H1 (cell line): ENCODE results near the gene TFF2. TPM values are rescaled to one million over a fixed set of nuclear protein-coding genes. Genes with fewer than 3 reads are reported as not detected.

ENCODE experiments used
- CTCF ChIA-PET: fragments of 300-600 bp; sonication (Branson Sonifier 250); formaldehyde crosslinking; loops from one replicate; lab custom pipeline; 2021; ENCODE audit not compliant: partially characterized antibody; lab: Charles Lee
- POLR2A ChIA-PET: fragments of 300-600 bp; sonication (Branson Sonifier 250); formaldehyde crosslinking; loops from one replicate; lab custom pipeline; 2021; ENCODE audit warnings: inconsistent platforms; ENCODE audit not compliant: partially characterized antibody; lab: Charles Lee
- DNase-seq, 2 experiments: peaks; one replicate each; pipeline versions ENCODE4 v3.0.0 to v3.0.0-alpha.2; 2010 to 2022; ENCODE audit warnings: low spot score in 2 of 2, low read depth in 1 of 2, mixed read lengths in 1 of 2
- FAIRE-seq: peaks from 2 replicates; lab custom pipeline; 2011; peaks lifted over from hg19 to GRCh38; lab: Jason Lieb, UNC
- H2AFZ ChIP-seq: 2 replicates; pipeline ENCODE4 v1.8.1; 2012; ENCODE audit warnings: low read length, inconsistent platforms
- H2AK5ac ChIP-seq: 2 replicates; pipeline ENCODE4 v1.6.1; 2013; ENCODE audit warnings: low read depth, low read length
- H2BK120ac ChIP-seq: replicated peaks from 2 replicates; pipeline ENCODE3; 2013; ENCODE audit warnings: low read depth, low read length, inconsistent platforms
- H2BK12ac ChIP-seq: 2 replicates; pipeline ENCODE4 v1.6.1; 2013; ENCODE audit warnings: low read depth, low read length
- H2BK15ac ChIP-seq: 2 replicates; pipeline ENCODE4 v1.6.1; 2013; ENCODE audit warnings: low read length
- H2BK20ac ChIP-seq: 2 replicates; pipeline ENCODE4 v1.6.1; 2013; ENCODE audit warnings: low read length
- H2BK5ac ChIP-seq: 2 replicates; pipeline ENCODE4 v1.6.1; 2013; ENCODE audit warnings: low read depth, low read length
- H3K14ac ChIP-seq: 2 replicates; pipeline ENCODE4 v1.6.1; 2013; ENCODE audit warnings: inconsistent platforms; ENCODE audit not compliant: insufficient read length
- H3K18ac ChIP-seq: 2 replicates; pipeline ENCODE4 v1.6.1; 2013; ENCODE audit warnings: low read length; ENCODE audit errors: extremely low read depth
- H3K23ac ChIP-seq: 2 replicates; pipeline ENCODE4 v1.6.1; 2013; ENCODE audit warnings: inconsistent platforms; ENCODE audit not compliant: insufficient read length
- H3K23me2 ChIP-seq: 2 replicates; pipeline ENCODE4 v1.6.1; 2013; ENCODE audit warnings: low read depth, low read length
- H3K27ac ChIP-seq: 2 replicates; pipeline ENCODE4 v1.6.1; 2011; ENCODE audit warnings: low read depth, low read length, inconsistent platforms
- H3K27me3 ChIP-seq, 4 experiments: replicated peaks in 1 of 4; 1 replicate in 1 of 4; 2 replicates in 3 of 4; pipeline versions ENCODE4 v1.6.1 to v1.8.1; 2011 to 2013; ENCODE audit warnings: low read length in 3 of 4, mild to moderate bottlenecking in 3 of 4, inconsistent platforms in 2 of 4, mixed read lengths in 2 of 4, moderate library complexity in 1 of 4; ENCODE audit not compliant: control insufficient read depth in 3 of 4, insufficient read depth in 3 of 4; ENCODE audit errors: extremely low read depth in 1 of 4
- H3K36me3 ChIP-seq, 4 experiments: 2 replicates each; pipeline versions ENCODE4 v1.6.1 to v1.8.1; 2011 to 2013; ENCODE audit warnings: mild to moderate bottlenecking in 4 of 4, low read length in 3 of 4, moderate library complexity in 2 of 4, control low read depth in 1 of 4, inconsistent platforms in 1 of 4; ENCODE audit not compliant: insufficient read depth in 4 of 4, control insufficient read depth in 2 of 4
- H3K4ac ChIP-seq: replicated peaks from 2 replicates; pipeline ENCODE3; 2013; ENCODE audit warnings: low read length, low read depth, mixed read lengths, inconsistent platforms; ENCODE audit not compliant: insufficient read length
- H3K4me1 ChIP-seq, 4 experiments: replicated peaks in 1 of 4; 1 replicate in 1 of 4; 2 replicates in 3 of 4; pipeline versions ENCODE4 v1.6.1 to v1.8.1; 2011 to 2013; ENCODE audit warnings: low read length in 3 of 4, inconsistent platforms in 2 of 4, mixed read lengths in 1 of 4; ENCODE audit not compliant: insufficient read depth in 4 of 4, control insufficient read depth in 3 of 4
- H3K4me2 ChIP-seq, 2 experiments: 2 replicates each; pipeline versions ENCODE4 v1.6.1 to v1.8.1; 2011 to 2013; ENCODE audit warnings: low read depth in 2 of 2, low read length in 2 of 2, control low read depth in 1 of 2, inconsistent platforms in 1 of 2, mild to moderate bottlenecking in 1 of 2; ENCODE audit not compliant: insufficient read depth in 1 of 2
- H3K4me3 ChIP-seq, 4 experiments: fragments of 200-600, 300-600 bp in 1 of 4; sonication (generic), shearing (Covaris generic), sonication (Bioruptor Twin) in 1 of 4; 2 replicates each; pipeline versions ENCODE4 v1.5.1 to v1.8.1; 2011 to 2016; ENCODE audit warnings: low read length in 4 of 4, low read depth in 3 of 4, control low read depth in 2 of 4, inconsistent platforms in 2 of 4, mild to moderate bottlenecking in 2 of 4, mixed read lengths in 1 of 4, moderate library complexity in 1 of 4; ENCODE audit not compliant: insufficient read depth in 2 of 4; ENCODE audit errors: extremely low read depth in 1 of 4
- H3K56ac ChIP-seq: replicated peaks from 2 replicates; pipeline ENCODE3; 2013; ENCODE audit warnings: low read depth, mild to moderate bottlenecking, mixed read lengths, low read length, inconsistent platforms; ENCODE audit not compliant: insufficient read length
- H3K79me1 ChIP-seq: 2 replicates; pipeline ENCODE4 v1.6.1; 2013; ENCODE audit warnings: low read depth, low read length, control low read depth
- H3K79me2 ChIP-seq, 2 experiments: 2 replicates each; pipeline versions ENCODE4 v1.6.1 to v1.8.1; 2012 to 2013; ENCODE audit warnings: low read length in 2 of 2, mild to moderate bottlenecking in 2 of 2, inconsistent platforms in 1 of 2; ENCODE audit not compliant: insufficient read depth in 2 of 2, control insufficient read depth in 1 of 2
- H3K9ac ChIP-seq, 4 experiments: replicated peaks in 1 of 4; 1 replicate in 1 of 4; 2 replicates in 3 of 4; pipeline versions ENCODE4 v1.6.1 to v1.8.1; 2011 to 2013; ENCODE audit warnings: low read depth in 3 of 4, low read length in 3 of 4, control low read depth in 2 of 4, mild to moderate bottlenecking in 2 of 4, moderate library complexity in 2 of 4, inconsistent platforms in 1 of 4; ENCODE audit errors: extremely low read depth in 1 of 4
- H3K9me3 ChIP-seq, 2 experiments: 2 replicates each; pipeline versions ENCODE4 v1.6.1 to v1.8.1; 2012 to 2013; ENCODE audit warnings: mild to moderate bottlenecking in 2 of 2, moderate library complexity in 2 of 2, control low read depth in 1 of 2, inconsistent platforms in 1 of 2, low read depth in 1 of 2, low read length in 1 of 2, mixed read lengths in 1 of 2; ENCODE audit not compliant: insufficient read depth in 2 of 2
- H4K20me1 ChIP-seq, 2 experiments: replicated peaks in 1 of 2; 2 replicates each; pipeline versions ENCODE3 to v1.8.1; 2011 to 2013; ENCODE audit warnings: inconsistent platforms in 2 of 2, low read length in 2 of 2, mild to moderate bottlenecking in 1 of 2; ENCODE audit not compliant: insufficient read depth in 2 of 2, control insufficient read depth in 1 of 2
- H4K5ac ChIP-seq: 2 replicates; pipeline ENCODE4 v1.6.1; 2013; ENCODE audit warnings: low read length, low read depth, mixed read lengths, inconsistent platforms; ENCODE audit not compliant: insufficient read length
- H4K8ac ChIP-seq: 2 replicates; pipeline ENCODE4 v1.8.0; 2013; ENCODE audit warnings: mild to moderate bottlenecking, moderate library complexity, low read length, inconsistent platforms; ENCODE audit not compliant: insufficient read depth; ENCODE audit errors: extremely low read depth
- H4K91ac ChIP-seq: replicated peaks from 2 replicates; pipeline ENCODE3; 2013; ENCODE audit warnings: low read length, mixed read lengths, inconsistent platforms; ENCODE audit not compliant: insufficient read length
- BACH1 ChIP-seq: IDR thresholded peaks from 2 replicates; pipeline ENCODE4 v1.6.1; 2012; ENCODE audit warnings: low read length, improper control_type of control experiment
- BCL11A ChIP-seq, 2 experiments: IDR thresholded peaks; one replicate each; pipeline ENCODE4 v1.6.1; 2011; ENCODE audit warnings: low read depth in 2 of 2, low read length in 2 of 2, mild to moderate bottlenecking in 2 of 2
- BRCA1 ChIP-seq: IDR thresholded peaks from 2 replicates; pipeline ENCODE4 v1.6.1; 2012; ENCODE audit warnings: low read depth, low read length, improper control_type of control experiment
- CHD1 ChIP-seq: IDR thresholded peaks from 2 replicates; pipeline ENCODE4 v1.6.1; 2012; ENCODE audit warnings: low read depth, low read length, improper control_type of control experiment
- CHD2 ChIP-seq: IDR thresholded peaks from 2 replicates; pipeline ENCODE4 v1.6.1; 2012; ENCODE audit warnings: low read length, improper control_type of control experiment
- CTBP2 ChIP-seq: IDR thresholded peaks from 2 replicates; pipeline ENCODE4 v1.7.0; 2011; ENCODE audit warnings: borderline replicate concordance, mild to moderate bottlenecking, moderate library complexity, mixed read lengths, low read length; ENCODE audit not compliant: insufficient read depth, insufficient read length
- HDAC6 ChIP-seq: IDR thresholded peaks from one replicate; pipeline ENCODE4 v1.7.1; 2012; ENCODE audit warnings: low read depth, mild to moderate bottlenecking, inconsistent platforms, low read length, moderate library complexity
- NANOG ChIP-seq: IDR thresholded peaks from 2 replicates; pipeline ENCODE4 v1.6.1; 2011; ENCODE audit warnings: low read length, low read depth, mild to moderate bottlenecking, inconsistent platforms; ENCODE audit not compliant: insufficient read depth, poor library complexity, severe bottlenecking
- NRF1 ChIP-seq: IDR thresholded peaks from 2 replicates; pipeline ENCODE4 v1.6.1; 2011; ENCODE audit warnings: mild to moderate bottlenecking, low read depth, low read length, improper control_type of control experiment
- RFX5 ChIP-seq: IDR thresholded peaks from 2 replicates; pipeline ENCODE4 v1.6.1; 2011; ENCODE audit warnings: low read depth, low read length, improper control_type of control experiment, borderline replicate concordance
- RNF2 ChIP-seq: fragments of 200-900, 300-1000 bp; sonication (generic); IDR thresholded peaks from 2 replicates; pipeline ENCODE4 v1.7.1; 2016; ENCODE audit warnings: borderline replicate concordance, low read depth, mild to moderate bottlenecking, antibody characterized with exemption, low read length; ENCODE audit not compliant: poor library complexity, severe bottlenecking; ENCODE audit errors: missing control alignments
- SUZ12 ChIP-seq: fragments of 200-600 bp; sonication (generic); IDR thresholded peaks from 2 replicates; pipeline ENCODE4 v1.6.1; 2012; ENCODE audit warnings: mild to moderate bottlenecking, inconsistent platforms, low read length, moderate library complexity, mixed read lengths
- TAF7 ChIP-seq: optimal IDR thresholded peaks from 2 replicates; pipeline ENCODE3; 2011; ENCODE audit warnings: low read depth, mild to moderate bottlenecking, inconsistent platforms, low read length, moderate library complexity, borderline replicate concordance
- TCF12 ChIP-seq: IDR thresholded peaks from 2 replicates; pipeline ENCODE4 v1.6.1; 2011; ENCODE audit warnings: low read depth, mild to moderate bottlenecking, low read length
- WGBS, 2 experiments: shearing (Covaris generic) in 1 of 2; methylation state at CpG; one replicate each; pipeline versions ENCODE4 v1.1.6 to v1.1.7; 2013 to 2015; ENCODE audit warnings: low lambda C conversion rate in 2 of 2, mixed read lengths in 2 of 2, inconsistent platforms in 1 of 2, low coverage in 1 of 2, missing lambda C conversion rate in 1 of 2; ENCODE audit not compliant: insufficient replicate concordance in 2 of 2, insufficient coverage in 1 of 2, insufficient read length in 1 of 2; ENCODE audit errors: extremely low coverage in 1 of 2, missing lambda C conversion rate in 1 of 2; 5-methylcytosine and 5-hydroxymethylcytosine counted together
- polyA plus RNA-seq, 7 experiments: library from polyadenylated mRNA; depleted of rRNA in 3 of 7; stranded (reverse) in 5 of 7; unstranded in 2 of 7; fragments of >200 nt in 5 of 7; fragments of 200-250 nt in 2 of 7; gene quantifications; 1 replicate in 5 of 7; 2 replicates in 1 of 7; 4 replicates in 1 of 7; pipeline versions ENCODE4 v1.2.1 to v1.2.3, GENCODE V29; 2011 to 2013; ENCODE audit warnings: missing spikeins in 2 of 7, mixed read lengths in 2 of 7
- total RNA-seq: library from RNA; stranded (reverse); fragmentation: NEBNext Ultra II Directional; extraction: Animal tissue kit (Norgen Biotek cat#: 25700); gene quantifications from 2 replicates; pipeline ENCODE4 v1.2.1, GENCODE V29; 2021

TFF2 gene
- total and polyA plus RNA-seq, 2 of the 8 experiments (the other 6 are each of a cell fraction or from before 2014, with no cell fraction given), result not detected

GRCh38 chr21:42324896-42325295 is 25.9 kb downstream of the TFF2 start:
- Histone ChIP-seq H2AK5ac (no peak overlapping the region), H3K4me1 (no peaks in the 10 kb centered on the region), H2BK5ac (no peak overlapping the region), H3K23me2 (no peaks in the 10 kb centered on the region), H3K56ac (no peak overlapping the region), H2BK15ac (no peak overlapping the region), H4K20me1 (no peaks in the 10 kb centered on the region), H3K18ac (no peak overlapping the region), H2BK20ac (no peak overlapping the region), H3K4ac (no peak overlapping the region), H4K8ac (no peak overlapping the region), H3K9ac (no peak overlapping the region), H3K9me3 (peaks cover 8 to 12% of the 10 kb centered on the region in 2 experiments), H4K5ac (no peak overlapping the region), H3K4me2 (no peak overlapping the region), H3K36me3 (no peaks in the 10 kb centered on the region), H3K4me3 (no peak overlapping the region), H4K91ac (no peak overlapping the region), H3K79me1 (no peaks in the 10 kb centered on the region), H2BK12ac (no peak overlapping the region), H3K27me3 (no peaks in the 10 kb centered on the region), H2AFZ (no peak overlapping the region), H3K23ac (no peak overlapping the region), H3K27ac (no peak overlapping the region), H3K79me2 (no peaks in the 10 kb centered on the region), H3K14ac (no peak overlapping the region), H2BK120ac (no peak overlapping the region)
- ChIA-PET CTCF (interaction anchor here (0.5 to 6.0 kb wide), 5 partner anchors 11 to 108 kb away, joined by 3 to 29 read pairs (median 3); no protein-coding TSS in a partner anchor), POLR2A (interaction anchor here (1.1 kb wide), 1 partner anchor 11 kb away, joined by 3 read pairs; no protein-coding TSS in a partner anchor)
- no peak for FAIRE-seq
- peak in 1 of 2 experiments; percentile 19 for DNase-seq
- 88% methylated on average over 6 of the region's 6 CpGs; no CpG with 5 or more reads in 1 of the 2 experiments for WGBS, 2 experiments
- TF ChIP-seq BRCA1, result no peak
- TF ChIP-seq BACH1, result no peak
- TF ChIP-seq TCF12, result no peak
- no peak for TF ChIP-seq CTBP2
- TF ChIP-seq NANOG, result no peak
- TF ChIP-seq CHD1, result no peak
- no peak for TF ChIP-seq TAF7
- no peak for TF ChIP-seq RNF2
- TF ChIP-seq CHD2, result no peak
- no peak for TF ChIP-seq BCL11A (IDR thresholded peaks at IDR 0.05; ENCODE audit: low read depth in 2 of 2, low read length in 2 of 2)
- TF ChIP-seq RFX5, result no peak
- TF ChIP-seq HDAC6, result no peak
- TF ChIP-seq NRF1, result no peak
- no peak for TF ChIP-seq SUZ12
